GM19468 (cell line): ENCODE data around the gene INTS2.
A peak's percentile ranks its signal among the peaks of the same experiment; 100 is the strongest.
"Not testable (repeated sequence)": the region's sequence is repeated elsewhere in the genome, so short reads cannot be mapped to it uniquely, and the experiment has no call there.

Source experiments
- ATAC-seq: cut with Tn5 transposase; IDR thresholded peaks from one replicate; pipeline ENCODE4 v1.9.1; 2021; ENCODE audit warnings: mild to moderate bottlenecking, moderate library complexity, moderate number of reproducible peaks; ENCODE audit not compliant: unreplicated experiment; ENCODE audit errors: extremely low read depth

The INTS2 gene, protein sequence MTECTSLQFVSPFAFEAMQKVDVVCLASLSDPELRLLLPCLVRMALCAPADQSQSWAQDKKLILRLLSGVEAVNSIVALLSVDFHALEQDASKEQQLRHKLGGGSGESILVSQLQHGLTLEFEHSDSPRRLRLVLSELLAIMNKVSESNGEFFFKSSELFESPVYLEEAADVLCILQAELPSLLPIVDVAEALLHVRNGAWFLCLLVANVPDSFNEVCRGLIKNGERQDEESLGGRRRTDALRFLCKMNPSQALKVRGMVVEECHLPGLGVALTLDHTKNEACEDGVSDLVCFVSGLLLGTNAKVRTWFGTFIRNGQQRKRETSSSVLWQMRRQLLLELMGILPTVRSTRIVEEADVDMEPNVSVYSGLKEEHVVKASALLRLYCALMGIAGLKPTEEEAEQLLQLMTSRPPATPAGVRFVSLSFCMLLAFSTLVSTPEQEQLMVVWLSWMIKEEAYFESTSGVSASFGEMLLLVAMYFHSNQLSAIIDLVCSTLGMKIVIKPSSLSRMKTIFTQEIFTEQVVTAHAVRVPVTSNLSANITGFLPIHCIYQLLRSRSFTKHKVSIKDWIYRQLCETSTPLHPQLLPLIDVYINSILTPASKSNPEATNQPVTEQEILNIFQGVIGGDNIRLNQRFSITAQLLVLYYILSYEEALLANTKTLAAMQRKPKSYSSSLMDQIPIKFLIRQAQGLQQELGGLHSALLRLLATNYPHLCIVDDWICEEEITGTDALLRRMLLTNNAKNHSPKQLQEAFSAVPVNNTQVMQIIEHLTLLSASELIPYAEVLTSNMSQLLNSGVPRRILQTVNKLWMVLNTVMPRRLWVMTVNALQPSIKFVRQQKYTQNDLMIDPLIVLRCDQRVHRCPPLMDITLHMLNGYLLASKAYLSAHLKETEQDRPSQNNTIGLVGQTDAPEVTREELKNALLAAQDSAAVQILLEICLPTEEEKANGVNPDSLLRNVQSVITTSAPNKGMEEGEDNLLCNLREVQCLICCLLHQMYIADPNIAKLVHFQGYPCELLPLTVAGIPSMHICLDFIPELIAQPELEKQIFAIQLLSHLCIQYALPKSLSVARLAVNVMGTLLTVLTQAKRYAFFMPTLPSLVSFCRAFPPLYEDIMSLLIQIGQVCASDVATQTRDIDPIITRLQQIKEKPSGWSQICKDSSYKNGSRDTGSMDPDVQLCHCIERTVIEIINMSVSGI

DNA sequence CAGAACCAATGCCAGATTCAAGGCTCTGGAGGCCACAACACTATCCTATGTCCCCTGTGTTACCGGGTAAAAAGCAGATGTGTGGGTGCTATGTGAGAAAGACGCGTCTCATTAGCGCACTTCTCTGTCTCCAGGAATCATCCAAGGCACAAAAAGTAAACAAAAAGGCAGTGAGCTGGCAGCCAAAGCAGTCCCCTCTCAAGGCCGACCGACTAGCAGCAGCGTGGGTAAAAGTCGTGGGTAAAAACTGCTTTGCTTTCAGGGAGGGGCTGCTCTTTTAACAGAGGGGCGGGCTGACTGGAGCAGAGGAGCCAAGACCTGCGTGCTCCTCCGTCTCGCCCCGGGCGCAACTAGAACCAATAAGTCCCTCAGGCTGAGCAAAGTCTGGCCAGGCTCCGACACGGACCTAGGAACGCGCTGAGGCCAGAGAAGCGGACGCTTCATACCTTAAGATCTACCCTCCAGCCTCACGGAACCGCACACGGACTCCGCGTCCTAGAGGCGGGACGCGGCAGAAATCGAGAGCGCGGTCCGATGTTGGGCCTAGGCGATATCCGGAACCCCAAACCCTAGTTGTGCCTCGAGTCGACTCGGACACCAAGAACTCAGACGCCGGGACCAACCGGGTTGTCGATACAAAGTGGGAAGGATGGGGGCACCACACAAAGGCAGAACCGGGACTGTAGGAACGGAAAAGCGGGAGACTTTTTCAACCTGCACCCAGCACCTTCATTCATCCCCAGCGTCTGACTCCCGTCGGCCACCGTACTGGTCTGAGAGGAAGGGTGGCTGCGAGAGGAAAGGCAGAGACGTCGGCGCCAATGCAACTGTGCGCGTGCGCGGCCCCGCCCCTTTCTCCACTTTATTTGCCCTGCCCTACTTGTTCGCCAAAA lies at the start of gene INTS2:
Gene INTS2, minus strand, starts transcription at position 775 of the 893 bp plus-strand sequence. CDS start 1,338 bp downstream, outside the sequence.
- peak; percentile 24 for ATAC-seq

DNA sequence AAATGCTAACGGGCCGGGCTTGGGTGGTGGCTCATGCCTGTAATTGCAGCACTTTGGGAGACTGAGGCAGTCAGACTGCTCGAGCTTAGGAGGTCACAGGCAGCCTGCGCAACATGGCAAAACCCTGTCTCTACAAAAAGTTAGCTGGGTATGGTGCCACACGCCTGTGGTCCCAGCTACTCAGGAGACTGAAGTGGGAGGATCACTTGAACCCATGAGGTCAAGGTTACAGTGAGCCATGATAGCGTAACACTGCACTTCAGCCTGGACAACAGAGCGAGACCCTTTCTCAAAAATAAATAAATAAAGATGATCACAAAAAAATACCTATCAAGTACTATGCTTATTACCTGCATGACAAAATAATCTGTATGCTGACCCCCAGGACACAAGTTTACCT lies 46.3 kb upstream of the INTS2 start:
- ATAC-seq, result no peak

DNA sequence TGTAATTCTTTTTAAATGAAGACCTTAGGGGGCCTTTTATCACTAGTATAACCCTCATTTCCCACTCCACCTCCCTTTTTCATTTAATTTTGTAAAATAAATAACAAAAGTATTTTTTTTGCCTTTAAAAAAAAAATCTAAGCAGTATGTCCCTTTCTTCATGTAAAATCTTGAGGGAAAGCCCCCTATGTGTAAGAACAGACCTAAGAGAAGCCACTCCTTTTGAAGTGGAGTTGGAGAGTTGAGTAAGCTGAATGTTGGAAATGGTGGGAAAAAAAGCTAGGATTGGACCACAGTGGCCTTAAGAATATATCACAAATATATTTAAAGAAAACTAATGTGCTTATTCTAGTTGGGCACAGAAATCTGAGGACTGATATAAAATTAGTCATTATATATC lies 44.5 kb upstream of the INTS2 start:
- no peak for ATAC-seq

DNA sequence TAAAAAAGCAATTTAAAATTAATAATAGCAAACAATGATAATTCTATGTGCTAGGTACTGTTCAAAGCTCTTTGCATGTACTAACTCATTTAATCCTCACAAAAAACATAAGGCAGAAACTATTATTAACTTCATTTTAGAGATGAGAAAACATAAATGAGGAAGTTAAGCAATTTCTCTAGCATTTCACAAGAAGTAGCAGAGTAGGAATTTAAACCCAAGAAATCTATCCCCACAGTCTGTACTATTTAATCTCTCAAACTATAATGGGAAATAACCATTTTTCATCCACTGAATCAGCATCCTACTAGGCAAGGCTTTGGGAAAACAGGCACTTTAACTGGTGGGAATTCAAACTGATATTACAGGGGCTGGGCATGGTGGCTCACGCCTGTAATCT lies 42.2 kb upstream of the INTS2 start:
- ATAC-seq, result no peak

DNA sequence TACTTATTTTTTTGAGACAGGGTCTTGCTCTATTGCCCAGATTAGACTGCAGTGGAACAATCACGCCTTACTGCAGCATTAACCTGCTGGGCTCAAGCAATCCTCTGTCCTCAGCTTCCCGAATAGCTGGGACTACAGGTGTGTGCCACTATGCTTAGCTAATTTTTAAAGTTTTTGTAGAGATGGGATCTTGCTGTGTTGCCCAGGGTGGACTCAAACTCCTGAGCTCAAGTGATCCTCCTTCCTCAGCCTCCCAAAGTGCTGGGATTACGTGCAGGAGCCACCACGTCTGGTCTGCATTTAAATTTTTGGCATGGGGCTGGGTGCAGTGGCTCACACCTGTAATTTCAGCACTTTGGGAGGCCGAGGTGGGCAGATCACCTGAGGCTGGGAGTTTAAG lies 41.0 kb upstream of the INTS2 start:
- ATAC-seq, result no peak

DNA sequence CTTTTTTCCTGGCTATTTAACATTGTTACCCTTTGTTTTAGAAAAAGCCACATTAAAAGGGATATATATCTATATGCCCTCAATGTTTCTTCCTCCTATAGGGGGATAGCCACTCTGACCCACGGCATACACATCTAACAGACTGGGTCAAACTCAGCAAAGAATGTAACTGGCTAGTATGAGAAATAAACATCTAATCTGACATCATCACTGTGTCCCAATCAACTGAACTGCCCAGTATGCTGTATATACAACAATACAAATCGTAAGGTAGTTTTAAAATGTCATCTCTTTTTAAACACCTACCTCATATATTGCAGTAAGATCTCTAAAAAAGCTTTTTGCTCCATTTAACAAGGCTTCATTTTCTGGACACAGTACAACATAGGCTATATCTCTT lies 39.9 kb upstream of the INTS2 start:
- no peak for ATAC-seq

DNA sequence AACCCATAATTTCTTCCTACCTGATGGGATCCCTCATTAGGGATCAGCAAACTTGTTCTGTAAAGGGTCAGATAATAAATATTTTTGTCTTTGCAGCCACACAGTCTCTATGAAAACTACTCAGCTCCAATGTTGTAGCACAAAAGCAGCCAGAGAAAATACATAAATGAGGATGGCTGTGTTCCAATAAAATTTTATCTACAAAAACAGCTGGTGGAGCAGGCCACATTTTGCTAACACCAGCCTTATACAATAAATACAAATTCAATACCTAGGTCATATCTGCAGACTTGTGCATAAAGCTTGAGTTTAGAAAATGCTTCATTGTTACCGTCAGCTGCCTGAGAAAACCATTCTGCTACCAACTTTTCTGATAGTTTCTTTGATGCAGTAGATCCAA lies 38.4 kb upstream of the INTS2 start:
- ATAC-seq, result no peak

DNA sequence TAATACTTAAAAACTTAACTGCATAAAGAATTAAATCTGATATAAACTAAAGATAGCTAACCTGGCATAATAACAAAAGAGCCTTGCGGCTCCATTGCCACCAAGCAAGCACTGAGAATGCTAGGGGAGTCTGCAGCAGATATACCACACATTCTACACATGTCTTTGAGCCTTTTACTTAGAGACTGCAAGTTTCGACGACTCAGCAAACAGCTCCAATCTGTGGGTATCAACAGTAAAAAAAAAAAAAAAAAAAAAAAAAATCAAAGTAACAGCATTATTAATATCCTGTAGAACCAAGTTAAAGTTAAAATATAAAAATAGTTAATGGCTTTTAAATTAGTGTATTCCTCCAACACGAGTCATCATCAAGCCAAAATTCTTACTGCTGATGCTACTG lies 27.8 kb upstream of the INTS2 start:
- ATAC-seq, result no peak

DNA sequence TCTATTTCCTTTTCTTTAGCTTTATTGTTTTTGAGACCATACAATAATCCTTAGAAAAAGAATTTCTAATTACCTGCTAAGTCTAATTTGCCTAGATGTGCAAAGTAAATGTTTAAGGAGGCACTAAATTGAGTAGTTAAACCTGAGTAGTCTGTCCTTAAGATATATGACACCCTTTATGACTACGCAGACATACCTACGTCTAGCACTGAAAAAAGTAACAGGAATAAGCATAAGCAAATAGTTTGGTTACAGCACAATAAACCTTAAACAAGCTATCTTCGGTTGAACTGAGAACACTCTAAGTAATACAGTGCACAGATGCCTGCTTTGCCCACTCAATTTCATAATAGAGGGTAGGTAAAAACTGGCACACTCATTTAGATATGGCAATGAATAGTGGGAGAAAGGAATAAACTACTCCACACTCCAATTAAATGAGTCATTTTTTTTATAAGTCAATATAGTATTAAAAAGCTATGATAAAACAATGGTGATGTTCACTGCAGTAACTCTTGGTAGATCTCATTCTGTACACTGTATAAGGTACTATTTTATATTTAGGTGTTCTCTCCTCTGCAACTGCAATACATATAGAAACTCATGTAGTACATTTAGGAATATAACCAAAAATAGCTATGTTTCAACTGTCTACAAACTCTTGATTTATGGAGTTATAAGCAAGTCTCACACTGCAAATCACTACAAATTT lies 19.7 kb upstream of the INTS2 start:
- no peak for ATAC-seq

DNA sequence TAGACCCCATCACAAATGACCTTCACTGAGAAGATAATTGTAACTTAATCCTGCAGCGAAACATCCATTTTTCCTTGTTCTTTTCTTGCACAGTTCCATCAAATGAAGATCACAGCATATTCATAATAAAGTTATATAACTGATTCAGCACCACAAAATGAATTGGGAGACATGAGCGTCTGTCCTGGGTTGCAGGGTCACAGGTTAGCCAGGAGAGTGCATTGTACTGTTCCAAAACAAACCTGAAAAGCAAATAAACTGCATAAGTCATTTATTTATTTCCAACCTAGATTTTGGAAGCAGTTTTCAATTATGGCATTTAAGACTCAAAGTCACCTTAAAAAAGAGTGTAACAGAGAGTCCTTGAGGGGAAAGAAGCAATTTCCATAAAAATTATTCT lies 18.6 kb upstream of the INTS2 start:
- ATAC-seq, result no peak

DNA sequence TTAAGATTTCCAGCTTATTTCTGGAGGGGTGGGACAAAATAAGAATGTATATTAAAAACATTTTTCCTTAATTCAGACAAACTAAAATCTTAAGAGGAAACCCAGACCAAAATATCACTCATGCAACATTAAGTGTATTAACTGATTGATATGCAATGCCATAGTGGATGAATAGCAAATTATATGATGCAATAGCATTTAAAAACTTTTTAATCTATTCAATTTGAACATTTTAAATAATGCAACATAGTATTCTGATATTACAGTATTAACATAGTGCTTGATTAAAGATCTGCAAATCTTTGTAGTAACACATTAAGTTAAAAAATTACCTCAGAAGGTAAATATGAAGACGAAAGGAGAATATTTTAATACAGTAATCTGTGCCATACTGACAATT lies 15.3 kb upstream of the INTS2 start:
- no peak for ATAC-seq

DNA sequence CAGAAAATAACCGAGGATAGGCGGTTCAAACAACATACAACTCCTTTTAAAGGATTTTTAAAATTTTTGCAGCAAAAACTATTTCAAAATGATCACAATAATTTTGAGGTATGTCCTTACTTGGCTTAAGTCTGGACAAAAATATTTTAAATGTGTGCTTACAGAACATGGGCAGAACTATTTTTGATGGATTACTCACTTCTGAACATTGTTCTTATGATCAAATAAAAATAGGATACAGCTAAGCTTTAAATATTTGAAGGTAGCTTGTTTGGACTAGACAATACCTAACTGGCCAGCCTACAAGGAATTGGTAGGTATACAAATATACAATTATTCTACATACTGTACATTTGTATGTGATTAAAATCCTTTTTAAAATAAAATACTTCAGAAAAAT lies 14.3 kb upstream of the INTS2 start:
- no peak for ATAC-seq

DNA sequence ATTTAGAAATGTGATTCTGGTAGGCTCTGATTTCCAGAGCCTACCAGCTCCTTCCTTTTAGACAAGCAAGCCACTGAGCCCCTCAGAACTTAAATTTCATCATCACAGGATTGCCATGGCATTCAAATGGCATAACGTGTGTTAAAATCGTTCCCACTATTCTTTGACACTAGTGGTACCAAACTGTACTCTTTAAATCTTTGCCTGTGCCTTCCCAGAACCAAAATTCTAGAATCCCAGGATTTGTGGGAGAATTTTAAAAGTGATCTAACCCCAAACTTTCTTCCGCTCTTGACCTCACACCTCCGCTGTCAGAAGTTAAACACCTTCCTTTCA lies 287 bp upstream of the INTS2 start:
- peak; percentile 16 for ATAC-seq

DNA sequence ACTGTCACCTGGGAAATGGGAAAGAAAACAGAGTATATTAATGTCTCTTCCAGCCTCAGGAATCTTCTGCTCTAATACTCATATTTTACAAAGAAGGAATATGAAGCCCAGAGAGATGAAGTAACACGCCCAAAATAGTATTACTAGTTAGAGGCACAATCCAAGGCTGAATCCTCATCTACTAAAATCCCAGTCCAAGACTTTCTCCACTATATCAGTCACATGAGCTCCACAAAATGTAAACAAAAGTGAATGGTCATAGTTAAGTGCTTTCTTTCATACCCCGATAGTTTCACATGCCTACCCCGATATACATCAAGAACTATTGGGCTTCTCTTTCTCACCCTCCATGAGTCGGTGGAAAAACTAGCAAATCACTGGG lies 965 bp downstream of the INTS2 start:
- no peak for ATAC-seq

DNA sequence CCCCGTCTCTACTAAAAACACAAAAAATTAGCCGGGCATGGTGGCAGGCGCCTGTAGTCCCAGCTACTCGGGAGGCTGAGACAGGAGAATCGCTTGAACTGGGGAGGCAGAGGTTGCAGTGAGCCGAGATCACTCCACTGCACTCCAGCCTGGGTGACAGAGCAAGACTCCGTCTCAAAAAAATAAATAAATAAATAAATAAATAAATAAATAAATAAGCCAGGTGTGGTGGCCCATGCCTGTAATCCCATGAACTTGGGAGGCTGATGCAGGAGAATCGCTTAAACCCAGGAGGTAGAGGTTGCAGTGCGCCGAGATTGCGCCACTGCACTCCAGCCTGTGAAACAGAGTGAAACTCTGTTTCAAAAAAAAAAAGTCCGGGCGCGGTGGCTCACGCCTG lies 12.6 kb downstream of the INTS2 start:
- ATAC-seq, result not testable (repeated sequence)

DNA sequence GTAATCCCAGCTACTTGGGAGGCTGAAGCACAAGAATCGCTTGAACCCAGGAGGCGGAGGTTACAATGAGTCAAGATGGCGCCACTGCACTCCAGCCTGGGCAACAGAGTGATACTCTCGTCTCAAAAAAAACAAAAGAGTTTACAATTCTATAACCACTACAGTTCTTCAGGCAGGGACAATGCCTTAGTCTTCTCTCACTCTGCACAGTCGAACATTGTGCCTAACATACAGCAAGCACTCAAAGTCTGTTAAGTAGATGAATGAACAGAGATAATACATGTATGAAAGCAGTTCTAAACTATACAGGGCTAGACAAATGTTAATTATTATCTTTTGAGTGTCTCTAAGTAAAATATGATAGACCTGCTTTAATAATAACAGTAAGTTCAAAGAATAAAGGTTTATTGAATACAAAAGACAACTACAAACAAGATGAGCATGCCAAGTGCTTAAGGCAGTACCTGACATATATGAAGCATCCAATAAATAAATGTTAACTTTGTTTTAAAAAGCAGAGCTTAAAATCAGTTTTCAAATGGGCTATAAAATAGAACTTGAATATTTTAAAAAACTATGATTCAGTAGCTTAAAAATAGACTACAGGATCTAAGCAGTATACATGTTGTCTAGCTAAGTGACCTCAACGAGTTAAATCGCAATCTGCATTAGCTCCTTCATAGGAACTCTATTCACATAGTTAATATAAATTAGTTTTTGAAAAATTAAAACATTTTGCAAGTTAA lies 19.3 kb downstream of the INTS2 start:
- ATAC-seq, result no peak

DNA sequence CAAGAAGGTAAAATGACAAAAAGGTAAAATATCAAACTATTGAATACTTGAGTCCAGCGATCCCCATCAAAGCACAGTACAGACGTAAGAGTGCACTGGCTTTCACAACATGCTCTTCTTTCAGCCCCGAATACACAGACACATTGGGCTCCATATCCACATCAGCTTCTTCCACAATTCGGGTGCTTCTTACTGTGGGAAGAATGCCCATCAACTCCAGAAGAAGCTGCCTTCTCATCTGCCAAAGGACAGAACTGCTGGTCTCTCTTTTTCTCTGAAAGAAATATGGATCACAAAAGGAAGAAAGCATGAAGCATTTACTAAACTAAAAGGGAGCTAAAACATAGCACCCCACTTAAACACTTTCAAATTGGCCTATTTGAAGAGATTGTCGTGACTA lies 20.4 kb downstream of the INTS2 start:
- ATAC-seq, result no peak

DNA sequence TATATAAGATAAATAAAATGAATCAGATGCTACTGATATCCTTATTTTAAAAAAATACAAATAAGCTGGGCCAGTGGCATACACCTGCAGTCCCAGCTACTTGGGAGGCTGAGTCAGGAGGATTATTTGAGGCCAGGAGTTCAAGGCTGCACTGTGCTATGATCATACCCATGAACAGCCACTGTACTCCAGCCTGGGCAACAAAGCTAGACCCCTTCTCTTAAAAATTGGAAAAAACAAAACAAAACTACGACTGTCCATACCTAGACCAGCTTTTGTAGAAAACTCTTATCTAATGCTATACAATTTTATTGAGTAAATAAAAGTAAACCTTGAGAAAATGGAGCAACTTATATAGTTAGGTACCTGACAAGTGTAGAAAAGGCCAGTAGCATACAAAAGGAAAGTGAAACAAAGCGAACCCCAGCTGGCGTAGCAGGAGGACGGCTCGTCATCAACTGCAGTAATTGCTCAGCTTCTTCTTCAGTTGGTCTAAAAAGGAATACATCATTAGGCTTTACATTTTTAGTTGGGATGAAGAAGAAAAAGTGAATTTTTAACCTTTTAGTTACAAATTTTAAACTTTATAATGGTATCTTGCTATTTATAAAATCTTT lies 23.6 kb downstream of the INTS2 start:
- ATAC-seq, result no peak
